Measurements from ENCODE around the gene WASHC3. TPM values are rescaled to one million over a fixed set of nuclear protein-coding genes. Genes with fewer than 3 reads are reported as not detected.

The WASHC3 gene
- total and polyA plus RNA-seq, 10 of the 15 experiments (the other 5 are each of a cell fraction or from before 2014, with no cell fraction given), result 18.8 to 106 (median 64.3) TPM

DNA sequence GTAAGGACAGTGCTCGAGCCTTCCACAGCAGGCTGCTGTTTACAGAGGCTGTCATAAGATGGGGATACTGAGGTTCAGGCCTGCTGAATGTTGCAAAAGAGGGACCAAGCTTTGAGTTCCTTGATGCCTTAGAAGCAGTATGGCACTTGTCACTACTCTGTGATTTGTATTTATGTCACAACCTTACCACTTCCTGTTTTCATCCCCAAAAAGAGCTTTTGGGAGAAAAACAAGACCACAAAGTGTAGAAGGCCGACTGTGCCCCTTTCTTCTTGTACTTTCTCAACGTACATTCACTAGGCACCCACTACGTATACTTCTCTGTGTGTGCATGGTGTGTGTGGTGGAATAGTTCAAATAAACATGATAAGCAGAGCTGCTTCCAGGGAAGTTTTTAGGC is 94.3 kb downstream of the WASHC3 start:
- intact Hi-C loops (cut with micrococcal nuclease; ENCODE audit: unreplicated experiment) (no loop called here), in situ Hi-C loops (cut with MboI) (no loop called here)
- peak; percentile 54 for ATAC-seq
- Histone ChIP-seq H3K9me3 (replicated peaks; ENCODE audit: control insufficient read depth, insufficient read depth, low read length) (no peaks in the 10 kb centered on the region; the same call in 1 of the 3 replicates), H2AFZ (ENCODE audit: control insufficient read depth, low read depth, low read length) (peak overlapping the region; percentile 46), H3K79me2 (ENCODE audit: control insufficient read depth, insufficient read depth, low read length) (peaks cover 9% of the 10 kb centered on the region), H3K27ac (ENCODE audit: control insufficient read depth, insufficient read depth) (peak overlapping the region; percentile 46; the same call in 1 of the 2 replicates), H3K9ac (ENCODE audit: control insufficient read depth, insufficient read depth, low read length) (no peak overlapping the region), H4K20me1 (ENCODE audit: control insufficient read depth, insufficient read depth) (no peaks in the 10 kb centered on the region), H3K4me1 (ENCODE audit: control insufficient read depth, insufficient read depth, low read length) (peaks cover 8% of the 10 kb centered on the region; the same call in 1 of the 2 replicates), H3K27me3 (replicated peaks in 1 of 2; ENCODE audit: control insufficient read depth in 2 of 2, insufficient read depth in 2 of 2, low read length in 1 of 2) (no peaks in the 10 kb centered on the region), H3K4me3 (no peak overlapping the region), H3K36me3 (ENCODE audit: control insufficient read depth in 2 of 2, insufficient read depth in 2 of 2, low read length in 1 of 2) (peaks cover 0 to 5% of the 10 kb centered on the region in 2 experiments), H3K4me2 (ENCODE audit: control insufficient read depth, insufficient read depth) (no peak overlapping the region)
- FAIRE-seq, result no peak
- ChIA-PET RAD21 (ENCODE audit: unreplicated experiment) (interaction anchor here (0.8 to 1.5 kb wide), 3 partner anchors 13 to 31 kb away, joined by 3 to 6 read pairs (median 3); no protein-coding TSS in a partner anchor), SMC1A (ENCODE audit: uncharacterized antibody, unreplicated experiment) (interaction anchor here (0.9 to 4.3 kb wide), 6 partner anchors 7 to 512 kb away, joined by 3 to 30 read pairs (median 4); no protein-coding TSS in a partner anchor), POLR2A (interaction anchor here (0.6 to 1.4 kb wide), 6 partner anchors 11 to 1586 kb away, joined by 3 to 4 read pairs (median 3); no protein-coding TSS in a partner anchor), CTCF (interaction anchor here (1.2 to 3.7 kb wide), 4 partner anchors 9 to 26 kb away, joined by 3 to 16 read pairs (median 6); no protein-coding TSS in a partner anchor)
- 66% methylated on average over 4 of the region's 4 CpGs for WGBS (ENCODE audit: insufficient coverage, insufficient replicate concordance, low lambda C conversion rate, missing lambda C conversion rate)
- peak; percentile 8 for DNase-seq (ENCODE audit: low read depth, low spot score)
- BruUV-seq (replicated peaks), result no TSS peak
- TF ChIP-seq RB1 (IDR thresholded peaks at IDR 0.05; ENCODE audit: borderline replicate concordance) (no peak), MTA2 (IDR thresholded peaks at IDR 0.05; ENCODE audit: low read depth) (0 out of 2 replicates have a peak, but pooled peaks have one; percentile 13), ZNF207 (IDR thresholded peaks at IDR 0.05; ENCODE audit: borderline replicate concordance) (no peak), NFIC (IDR thresholded peaks at IDR 0.05; ENCODE audit: low read depth, low read length) (0 out of 2 replicates have a peak, but pooled peaks have one; percentile 34), RFX5 (IDR thresholded peaks at IDR 0.05; ENCODE audit: low read depth, low read length) (no peak), SREBF1 (IDR thresholded peaks at IDR 0.05; ENCODE audit: low read length) (no peak), TCF12 (IDR thresholded peaks at IDR 0.05; ENCODE audit: low read depth, low read length) (no peak), RBBP5 (conservative IDR thresholded peaks at IDR 0.05) (no peak), IKZF1 (conservative IDR thresholded peaks at IDR 0.05) (no peak; the same call in 1 of the 2 replicates), IKZF2 (IDR thresholded peaks at IDR 0.05) (peak; percentile 46 to 50; a peak in 3 of 4 replicates), PML (IDR thresholded peaks at IDR 0.05; ENCODE audit: low read length) (no peak), KAT2A (conservative IDR thresholded peaks at IDR 0.05; ENCODE audit: control insufficient read depth, low read depth, low read length) (no peak), CHD2 (IDR thresholded peaks at IDR 0.05; ENCODE audit: borderline replicate concordance, low read depth, low read length) (no peak), POU2F2 (IDR thresholded peaks at IDR 0.05; ENCODE audit: borderline replicate concordance, low read depth, low read length) (no peak)
- TF ChIP-seq, protein P1, sequence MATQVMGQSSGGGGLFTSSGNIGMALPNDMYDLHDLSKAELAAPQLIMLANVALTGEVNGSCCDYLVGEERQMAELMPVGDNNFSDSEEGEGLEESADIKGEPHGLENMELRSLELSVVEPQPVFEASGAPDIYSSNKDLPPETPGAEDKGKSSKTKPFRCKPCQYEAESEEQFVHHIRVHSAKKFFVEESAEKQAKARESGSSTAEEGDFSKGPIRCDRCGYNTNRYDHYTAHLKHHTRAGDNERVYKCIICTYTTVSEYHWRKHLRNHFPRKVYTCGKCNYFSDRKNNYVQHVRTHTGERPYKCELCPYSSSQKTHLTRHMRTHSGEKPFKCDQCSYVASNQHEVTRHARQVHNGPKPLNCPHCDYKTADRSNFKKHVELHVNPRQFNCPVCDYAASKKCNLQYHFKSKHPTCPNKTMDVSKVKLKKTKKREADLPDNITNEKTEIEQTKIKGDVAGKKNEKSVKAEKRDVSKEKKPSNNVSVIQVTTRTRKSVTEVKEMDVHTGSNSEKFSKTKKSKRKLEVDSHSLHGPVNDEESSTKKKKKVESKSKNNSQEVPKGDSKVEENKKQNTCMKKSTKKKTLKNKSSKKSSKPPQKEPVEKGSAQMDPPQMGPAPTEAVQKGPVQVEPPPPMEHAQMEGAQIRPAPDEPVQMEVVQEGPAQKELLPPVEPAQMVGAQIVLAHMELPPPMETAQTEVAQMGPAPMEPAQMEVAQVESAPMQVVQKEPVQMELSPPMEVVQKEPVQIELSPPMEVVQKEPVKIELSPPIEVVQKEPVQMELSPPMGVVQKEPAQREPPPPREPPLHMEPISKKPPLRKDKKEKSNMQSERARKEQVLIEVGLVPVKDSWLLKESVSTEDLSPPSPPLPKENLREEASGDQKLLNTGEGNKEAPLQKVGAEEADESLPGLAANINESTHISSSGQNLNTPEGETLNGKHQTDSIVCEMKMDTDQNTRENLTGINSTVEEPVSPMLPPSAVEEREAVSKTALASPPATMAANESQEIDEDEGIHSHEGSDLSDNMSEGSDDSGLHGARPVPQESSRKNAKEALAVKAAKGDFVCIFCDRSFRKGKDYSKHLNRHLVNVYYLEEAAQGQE (IDR thresholded peaks at IDR 0.05; ENCODE audit: low read depth, low read length), result no peak
- TF ChIP-seq, protein P2, sequence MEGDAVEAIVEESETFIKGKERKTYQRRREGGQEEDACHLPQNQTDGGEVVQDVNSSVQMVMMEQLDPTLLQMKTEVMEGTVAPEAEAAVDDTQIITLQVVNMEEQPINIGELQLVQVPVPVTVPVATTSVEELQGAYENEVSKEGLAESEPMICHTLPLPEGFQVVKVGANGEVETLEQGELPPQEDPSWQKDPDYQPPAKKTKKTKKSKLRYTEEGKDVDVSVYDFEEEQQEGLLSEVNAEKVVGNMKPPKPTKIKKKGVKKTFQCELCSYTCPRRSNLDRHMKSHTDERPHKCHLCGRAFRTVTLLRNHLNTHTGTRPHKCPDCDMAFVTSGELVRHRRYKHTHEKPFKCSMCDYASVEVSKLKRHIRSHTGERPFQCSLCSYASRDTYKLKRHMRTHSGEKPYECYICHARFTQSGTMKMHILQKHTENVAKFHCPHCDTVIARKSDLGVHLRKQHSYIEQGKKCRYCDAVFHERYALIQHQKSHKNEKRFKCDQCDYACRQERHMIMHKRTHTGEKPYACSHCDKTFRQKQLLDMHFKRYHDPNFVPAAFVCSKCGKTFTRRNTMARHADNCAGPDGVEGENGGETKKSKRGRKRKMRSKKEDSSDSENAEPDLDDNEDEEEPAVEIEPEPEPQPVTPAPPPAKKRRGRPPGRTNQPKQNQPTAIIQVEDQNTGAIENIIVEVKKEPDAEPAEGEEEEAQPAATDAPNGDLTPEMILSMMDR (IDR thresholded peaks at IDR 0.05 in 2 of 3, conservative IDR thresholded peaks at IDR 0.05 in 1 of 3; ENCODE audit: control insufficient read depth in 2 of 3, extremely low read depth in 1 of 3, insufficient read depth in 1 of 3, low read depth in 3 of 3, low read length in 3 of 3), result no peak
- TF ChIP-seq, protein P3, sequence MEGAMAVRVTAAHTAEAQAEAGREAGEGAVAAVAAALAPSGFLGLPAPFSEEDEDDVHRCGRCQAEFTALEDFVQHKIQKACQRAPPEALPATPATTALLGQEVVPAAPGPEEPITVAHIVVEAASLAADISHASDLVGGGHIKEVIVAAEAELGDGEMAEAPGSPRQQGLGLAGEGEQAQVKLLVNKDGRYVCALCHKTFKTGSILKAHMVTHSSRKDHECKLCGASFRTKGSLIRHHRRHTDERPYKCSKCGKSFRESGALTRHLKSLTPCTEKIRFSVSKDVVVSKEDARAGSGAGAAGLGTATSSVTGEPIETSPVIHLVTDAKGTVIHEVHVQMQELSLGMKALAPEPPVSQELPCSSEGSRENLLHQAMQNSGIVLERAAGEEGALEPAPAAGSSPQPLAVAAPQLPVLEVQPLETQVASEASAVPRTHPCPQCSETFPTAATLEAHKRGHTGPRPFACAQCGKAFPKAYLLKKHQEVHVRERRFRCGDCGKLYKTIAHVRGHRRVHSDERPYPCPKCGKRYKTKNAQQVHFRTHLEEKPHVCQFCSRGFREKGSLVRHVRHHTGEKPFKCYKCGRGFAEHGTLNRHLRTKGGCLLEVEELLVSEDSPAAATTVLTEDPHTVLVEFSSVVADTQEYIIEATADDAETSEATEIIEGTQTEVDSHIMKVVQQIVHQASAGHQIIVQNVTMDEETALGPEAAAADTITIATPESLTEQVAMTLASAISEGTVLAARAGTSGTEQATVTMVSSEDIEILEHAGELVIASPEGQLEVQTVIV (IDR thresholded peaks at IDR 0.05; ENCODE audit: borderline replicate concordance, partially characterized antibody), result no peak
